ENCODE results near the gene NADK2. TPM values are rescaled to one million over a fixed set of nuclear protein-coding genes. Genes with fewer than 3 reads are reported as not detected.

The NADK2 gene
- total and polyA plus RNA-seq, 10 of the 15 experiments (the other 5 are each of a cell fraction or from before 2014, with no cell fraction given), result 2.4 to 9.0 (median 6.3) TPM

DNA sequence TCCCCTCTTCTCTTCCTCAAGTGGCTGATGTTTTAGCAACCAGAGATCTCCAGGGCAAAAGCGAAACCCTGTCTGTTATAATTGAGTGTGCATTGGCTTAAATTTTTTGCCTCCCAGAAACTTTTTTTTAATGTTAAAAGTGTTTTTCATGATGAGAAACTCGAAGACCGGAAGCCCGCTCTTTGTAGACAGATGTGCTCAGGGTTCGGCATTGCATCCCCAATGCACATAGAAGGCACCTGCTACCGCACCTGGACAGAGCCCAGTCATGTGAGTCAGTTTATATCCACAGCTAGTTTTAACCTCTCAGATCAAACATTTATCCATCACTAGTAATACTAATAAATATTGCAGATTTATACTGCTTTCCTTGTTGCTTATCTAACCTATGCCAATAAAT lies 19.5 kb upstream of the NADK2 start:
- Histone ChIP-seq H3K4me2 (ENCODE audit: control insufficient read depth, insufficient read depth) (no peak overlapping the region), H3K4me1 (ENCODE audit: control insufficient read depth, insufficient read depth, low read length) (no peaks in the 10 kb centered on the region), H3K9me3 (replicated peaks; ENCODE audit: control insufficient read depth, insufficient read depth, low read length) (no peaks in the 10 kb centered on the region), H3K9ac (ENCODE audit: control insufficient read depth, insufficient read depth, low read length) (no peak overlapping the region), H3K36me3 (ENCODE audit: control insufficient read depth in 2 of 2, insufficient read depth in 2 of 2, low read length in 1 of 2) (no peaks in the 10 kb centered on the region), H4K20me1 (ENCODE audit: control insufficient read depth, insufficient read depth) (no peaks in the 10 kb centered on the region), H3K27me3 (replicated peaks in 1 of 2; ENCODE audit: control insufficient read depth in 2 of 2, insufficient read depth in 2 of 2, low read length in 1 of 2) (no peaks in the 10 kb centered on the region; a peak in 1 of 4 replicates), H3K27ac (ENCODE audit: control insufficient read depth, insufficient read depth) (no peak overlapping the region), H3K4me3 (no peak overlapping the region), H2AFZ (ENCODE audit: control insufficient read depth, low read depth, low read length) (no peak overlapping the region), H3K79me2 (ENCODE audit: control insufficient read depth, insufficient read depth, low read length) (no peaks in the 10 kb centered on the region)
- ChIA-PET CTCF (interaction anchor here (2.1 kb wide), 1 partner anchor 83 kb away, joined by 6 read pairs; no protein-coding TSS in a partner anchor), POLR2A (no interaction called here), SMC1A (ENCODE audit: uncharacterized antibody, unreplicated experiment) (no interaction called here), RAD21 (ENCODE audit: unreplicated experiment) (no interaction called here)
- intact Hi-C loops (cut with micrococcal nuclease; ENCODE audit: unreplicated experiment) (no loop called here), in situ Hi-C loops (cut with MboI) (no loop called here)
- 71% methylated on average over 6 of the region's 6 CpGs for WGBS (ENCODE audit: insufficient coverage, insufficient replicate concordance, low lambda C conversion rate, missing lambda C conversion rate)
- BruUV-seq (replicated peaks), result no TSS peak
- ATAC-seq (no peak), DNase-seq (ENCODE audit: low read depth, low spot score) (no peak), FAIRE-seq (no peak)
- TF ChIP-seq FOXK2 (IDR thresholded peaks at IDR 0.05), result no peak
- TF ChIP-seq, protein P1, sequence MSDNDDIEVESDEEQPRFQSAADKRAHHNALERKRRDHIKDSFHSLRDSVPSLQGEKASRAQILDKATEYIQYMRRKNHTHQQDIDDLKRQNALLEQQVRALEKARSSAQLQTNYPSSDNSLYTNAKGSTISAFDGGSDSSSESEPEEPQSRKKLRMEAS (IDR thresholded peaks at IDR 0.05; ENCODE audit: low read depth, low read length), result no peak
- TF ChIP-seq, protein P2, sequence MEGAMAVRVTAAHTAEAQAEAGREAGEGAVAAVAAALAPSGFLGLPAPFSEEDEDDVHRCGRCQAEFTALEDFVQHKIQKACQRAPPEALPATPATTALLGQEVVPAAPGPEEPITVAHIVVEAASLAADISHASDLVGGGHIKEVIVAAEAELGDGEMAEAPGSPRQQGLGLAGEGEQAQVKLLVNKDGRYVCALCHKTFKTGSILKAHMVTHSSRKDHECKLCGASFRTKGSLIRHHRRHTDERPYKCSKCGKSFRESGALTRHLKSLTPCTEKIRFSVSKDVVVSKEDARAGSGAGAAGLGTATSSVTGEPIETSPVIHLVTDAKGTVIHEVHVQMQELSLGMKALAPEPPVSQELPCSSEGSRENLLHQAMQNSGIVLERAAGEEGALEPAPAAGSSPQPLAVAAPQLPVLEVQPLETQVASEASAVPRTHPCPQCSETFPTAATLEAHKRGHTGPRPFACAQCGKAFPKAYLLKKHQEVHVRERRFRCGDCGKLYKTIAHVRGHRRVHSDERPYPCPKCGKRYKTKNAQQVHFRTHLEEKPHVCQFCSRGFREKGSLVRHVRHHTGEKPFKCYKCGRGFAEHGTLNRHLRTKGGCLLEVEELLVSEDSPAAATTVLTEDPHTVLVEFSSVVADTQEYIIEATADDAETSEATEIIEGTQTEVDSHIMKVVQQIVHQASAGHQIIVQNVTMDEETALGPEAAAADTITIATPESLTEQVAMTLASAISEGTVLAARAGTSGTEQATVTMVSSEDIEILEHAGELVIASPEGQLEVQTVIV (IDR thresholded peaks at IDR 0.05; ENCODE audit: borderline replicate concordance, partially characterized antibody), result no peak
- no peak for TF ChIP-seq STAT1 (conservative IDR thresholded peaks at IDR 0.05)
- TF ChIP-seq MEF2A (IDR thresholded peaks at IDR 0.05; ENCODE audit: insufficient read depth, low read depth, low read length), result no peak
- TF ChIP-seq USF2 (IDR thresholded peaks at IDR 0.05; ENCODE audit: borderline replicate concordance, low read depth, low read length), result no peak
- TF ChIP-seq RB1 (IDR thresholded peaks at IDR 0.05; ENCODE audit: borderline replicate concordance), result no peak
